SK-MEL-5 (cell line): ENCODE measurements around the gene HCN4. TPM values are rescaled to one million over a fixed set of nuclear protein-coding genes. Genes with fewer than 3 reads are reported as not detected.
A peak's percentile ranks its signal among the peaks of the same experiment; 100 is the strongest.

ENCODE experiments used
- DNase-seq: peaks from one replicate; pipeline ENCODE4 v3.0.0-alpha.2; 2016; ENCODE audit warnings: low read depth, low spot score
- in situ Hi-C: cut with HindIII; loops from 2 replicates; pipeline ENCODE4 v1.10.0; 2016; ENCODE audit warnings: low sequenced_read_pairs, high pct_unique_total_duplicates, low pct_unique_long_range_greater_than_20kb
- total RNA-seq: library from RNA; depleted of rRNA; stranded (reverse); fragments of >200 nt; shearing (Covaris generic); gene quantifications from 2 replicates; pipeline ENCODE4 v1.2.3, GENCODE V29; 2014

Gene HCN4
- total RNA-seq, 1 experiment from 2014 or later: not detected

- in situ Hi-C loops: no loop called here
- DNase-seq: no peak
Measured at GRCh38 chr15:73334086-73334485, 34.7 kb downstream of the HCN4 start.

DNA sequence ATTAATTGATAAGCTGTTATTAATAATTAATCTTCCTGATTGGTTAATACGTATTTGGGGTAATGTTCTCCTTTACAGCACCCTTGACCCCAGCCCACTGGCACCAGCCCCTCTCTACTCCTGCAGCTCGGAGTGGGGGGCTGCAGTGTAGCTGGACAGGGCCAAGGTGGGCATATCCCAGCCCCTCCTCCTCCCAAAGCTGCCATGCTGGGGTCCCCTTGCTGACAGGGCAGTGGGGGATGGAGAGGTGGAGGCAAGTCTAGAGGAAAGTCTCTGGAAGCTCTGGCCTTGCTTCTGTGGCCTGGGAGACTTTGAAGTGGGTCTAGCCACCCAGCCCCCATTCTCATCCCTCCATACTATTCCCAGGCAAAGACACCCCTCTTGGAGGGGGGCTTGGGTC lies 35.8 kb downstream of the HCN4 start:
- DNase-seq: no peak
- in situ Hi-C loops: no loop called here

DNA sequence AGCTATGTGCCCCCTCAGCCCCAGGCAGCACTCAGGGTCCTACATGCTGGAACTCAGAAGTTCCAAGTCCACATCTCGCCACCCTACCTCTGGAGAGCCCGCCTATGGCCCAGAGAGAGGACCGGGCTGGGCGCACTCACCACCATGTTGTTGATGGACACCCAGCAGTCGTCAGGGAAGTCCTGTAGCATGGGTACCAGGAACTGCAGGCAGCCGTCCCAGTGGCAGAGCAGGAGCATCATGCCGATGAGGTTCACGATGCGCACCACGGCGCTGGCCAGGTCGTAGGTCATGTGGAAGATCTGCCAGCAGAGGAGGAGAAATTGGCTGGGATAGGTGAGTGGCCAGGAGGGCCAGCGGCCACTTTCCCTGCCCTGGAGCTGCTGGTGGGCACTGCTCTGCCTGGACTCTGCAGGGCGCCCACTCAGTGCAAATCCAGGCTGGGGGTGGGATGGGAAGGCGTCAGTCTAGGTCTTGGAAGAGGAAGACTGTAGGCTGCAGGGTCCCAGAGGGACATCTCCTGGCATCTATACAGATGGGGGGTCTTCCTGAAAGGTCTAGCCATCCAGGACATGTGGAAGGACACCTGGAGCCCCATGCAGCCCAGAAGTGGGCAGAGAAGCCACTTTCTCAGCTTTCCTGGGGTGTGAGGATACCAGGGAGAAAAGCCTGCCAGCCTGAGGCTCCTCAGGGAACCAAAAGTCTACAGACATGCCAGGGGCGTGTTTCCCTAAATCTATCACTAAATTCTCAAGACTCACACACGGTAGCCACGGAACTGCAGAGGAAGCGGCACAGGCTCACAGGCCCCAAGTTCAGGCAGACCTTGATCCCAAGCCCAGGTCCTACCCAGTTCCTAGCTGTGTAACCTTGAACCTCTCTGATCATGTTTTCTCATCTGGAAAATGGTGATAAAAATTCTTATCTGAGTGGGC lies 36.5 kb downstream of the HCN4 start:
- no peak for DNase-seq
- in situ Hi-C loops: no loop called here

DNA sequence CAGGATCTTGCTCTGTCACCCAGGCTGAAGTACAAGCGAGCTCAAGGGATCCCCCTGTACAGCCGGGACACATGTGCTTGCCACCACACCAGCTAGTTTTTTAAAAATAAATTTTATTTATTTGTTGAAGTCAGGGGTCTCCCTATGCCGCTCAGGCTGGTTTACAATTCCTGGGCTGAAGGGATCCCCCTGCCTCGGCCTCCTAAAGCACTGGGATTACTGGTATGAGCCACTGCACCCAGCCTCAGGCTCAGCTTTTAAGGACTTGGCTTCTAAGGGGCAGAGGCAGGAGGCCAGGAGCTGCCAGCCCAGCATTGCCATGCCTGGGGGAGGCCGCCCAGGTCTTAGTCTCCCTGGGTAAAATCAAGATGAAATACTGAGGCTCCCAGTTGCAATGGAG lies 37.3 kb downstream of the HCN4 start:
- no peak for DNase-seq
- in situ Hi-C loops: no loop called here

GRCh38 chr15:73330206-73331051 lies 38.3 kb downstream of the HCN4 start:
- peak; percentile 7 for DNase-seq
- in situ Hi-C loops: no loop called here

- DNase-seq: no peak
- in situ Hi-C loops: no loop called here
Measured at GRCh38 chr15:73329501-73330200, 39.1 kb downstream of the HCN4 start.

- in situ Hi-C loops: no loop called here
- DNase-seq: no peak
Measured at GRCh38 chr15:73328981-73329380, 39.8 kb downstream of the HCN4 start.

DNA sequence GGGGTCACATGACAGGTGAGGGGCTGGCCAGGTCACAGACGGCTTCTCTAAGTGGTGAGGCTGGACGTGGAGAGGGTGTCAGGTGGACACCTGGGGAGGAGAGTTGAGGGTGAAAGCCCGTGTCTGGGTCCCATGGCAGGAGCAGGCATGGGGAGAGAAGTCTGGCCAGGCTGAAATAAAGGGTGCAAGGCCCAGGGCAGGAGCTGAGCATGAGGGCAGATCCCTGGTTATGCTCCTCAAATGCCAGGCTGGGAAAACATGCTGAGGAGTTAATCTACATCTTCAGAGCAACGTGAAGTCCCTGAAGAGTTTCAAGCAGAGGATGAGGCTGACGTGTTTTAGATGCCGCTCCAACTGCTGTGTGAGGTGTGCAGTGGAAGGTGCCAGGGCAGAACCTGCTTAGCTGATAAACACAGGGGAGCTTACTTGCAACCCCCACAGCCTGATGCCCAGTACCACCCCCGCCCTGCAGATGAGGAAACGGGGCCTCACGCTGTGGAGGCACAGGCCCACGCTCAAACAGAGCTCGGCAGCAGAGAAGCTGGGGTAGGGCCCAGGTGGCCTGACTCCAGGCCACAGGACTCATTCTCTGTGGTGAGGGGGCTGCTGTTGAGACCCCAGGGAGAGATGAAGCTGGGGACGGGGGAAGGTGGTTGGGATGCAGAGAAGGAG lies 40.5 kb downstream of the HCN4 start:
- in situ Hi-C loops: no loop called here
- no peak for DNase-seq

- in situ Hi-C loops: no loop called here
- DNase-seq: no peak
Measured at GRCh38 chr15:73326157-73326556, 42.6 kb downstream of the HCN4 start.

- peak; percentile 17 for DNase-seq
- in situ Hi-C loops: no loop called here
Measured at GRCh38 chr15:73325191-73325861, 43.4 kb downstream of the HCN4 start.

DNA sequence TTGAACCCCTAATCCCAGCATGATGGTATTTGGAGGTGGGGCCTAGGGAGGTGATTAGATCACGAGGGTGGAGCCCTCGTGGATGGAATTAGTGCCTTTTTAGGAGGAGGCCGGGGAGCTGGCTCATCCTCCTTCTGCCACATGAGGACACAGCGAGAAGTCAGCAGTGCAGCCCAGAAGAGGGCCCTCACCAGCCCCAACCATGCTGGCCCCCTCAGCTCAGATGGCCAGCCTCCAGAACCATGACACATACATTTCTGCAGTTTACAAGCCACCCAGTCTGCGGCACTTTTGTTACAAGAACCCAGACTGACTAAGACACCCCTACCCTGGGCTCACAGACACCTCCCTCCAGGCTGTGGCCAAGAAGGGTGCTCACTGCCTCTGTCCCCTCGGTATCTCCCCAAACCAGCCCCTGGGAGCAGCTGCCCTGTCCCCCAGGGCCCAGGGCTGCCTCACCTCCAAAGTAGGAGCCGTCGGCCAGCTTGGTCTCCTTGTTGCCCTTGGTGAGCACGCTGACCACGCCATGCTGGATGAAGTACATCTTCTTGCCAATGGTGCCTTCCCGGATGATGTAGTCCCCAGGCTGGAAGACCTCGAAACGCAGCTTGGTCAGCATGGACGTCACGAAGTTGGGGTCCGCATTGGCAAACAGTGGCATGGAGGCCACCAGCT lies 44.1 kb downstream of the HCN4 start:
- DNase-seq: no peak
- in situ Hi-C loops: no loop called here

DNA sequence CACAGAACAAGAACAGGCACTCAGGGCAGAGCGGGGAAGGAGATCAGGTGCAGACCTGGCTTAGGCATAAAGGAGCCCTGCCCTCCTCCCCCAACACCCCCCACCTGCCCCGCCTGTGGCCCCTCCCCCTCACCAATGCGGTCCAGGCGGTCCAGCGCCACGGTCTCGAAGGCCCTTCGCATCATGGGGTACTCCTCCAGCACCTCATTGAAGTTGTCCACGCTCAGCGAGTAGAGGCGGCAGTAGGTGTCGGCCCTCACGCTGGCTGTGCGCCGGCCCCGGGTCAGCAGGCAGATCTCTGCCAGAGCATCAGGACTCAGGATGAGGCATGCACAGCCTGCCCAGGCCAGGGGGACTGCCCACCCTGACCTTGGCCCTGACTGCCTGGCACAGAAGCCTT lies 44.8 kb downstream of the HCN4 start:
- DNase-seq: no peak
- in situ Hi-C loops: no loop called here

GRCh38 chr15:73323374-73323955 lies 45.3 kb downstream of the HCN4 start:
- in situ Hi-C loops: no loop called here
- DNase-seq: no peak

- in situ Hi-C loops: no loop called here
Measured at GRCh38 chr15:73322665-73323373, 45.9 kb downstream of the HCN4 start.

DNA sequence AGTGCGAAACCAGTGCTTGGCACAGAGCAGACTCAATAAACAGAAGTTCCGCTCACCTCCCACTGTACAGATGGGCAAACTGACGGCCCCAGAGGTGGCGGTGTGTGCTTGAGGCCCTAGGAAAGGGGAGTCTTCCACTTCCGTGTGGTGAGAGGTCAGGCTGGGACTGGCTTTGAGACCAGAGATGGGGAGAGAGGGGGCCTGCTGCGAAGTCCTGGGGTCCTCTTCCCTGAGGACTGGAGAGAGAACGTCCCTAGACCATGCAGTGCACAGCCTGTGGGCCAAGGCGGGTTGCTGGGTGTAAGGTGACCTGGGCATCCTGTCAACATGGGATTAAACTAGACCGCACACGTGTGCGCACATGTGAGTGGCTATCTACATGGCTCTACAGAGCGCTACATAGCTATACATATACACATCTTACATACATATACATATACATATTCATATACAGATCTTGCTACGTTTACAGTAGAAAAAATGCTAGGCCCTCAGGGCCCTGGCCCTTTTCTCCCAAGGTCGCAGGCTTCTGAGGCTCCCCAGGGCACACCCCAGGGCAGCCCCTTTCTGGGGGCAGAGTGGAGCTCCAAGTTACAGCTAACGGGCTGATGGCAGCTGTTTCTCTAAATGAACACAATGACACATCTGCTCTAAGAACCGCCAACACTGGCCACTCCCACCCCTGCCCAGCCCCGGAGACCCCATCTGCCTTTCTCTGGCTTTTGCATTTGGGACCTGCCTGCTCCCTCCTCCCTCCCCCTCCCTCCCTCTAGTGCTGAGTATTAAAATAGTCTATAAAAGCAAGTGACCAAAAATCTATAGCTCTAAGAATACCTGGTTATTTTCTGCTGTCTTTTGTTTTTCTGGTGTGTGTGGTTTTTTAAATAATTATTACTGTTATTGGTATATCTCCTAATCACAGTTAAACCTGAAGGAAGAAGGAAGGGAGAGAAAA lies 47.0 kb downstream of the HCN4 start:
- no peak for DNase-seq
- in situ Hi-C loops: no loop called here

More at GRCh38 chr15:73322665-73323373, 45.9 kb downstream of the HCN4 start:
- no peak for DNase-seq
